Endothelial cell of coronary artery (primary cell): ENCODE measurements around the gene OR10W1. TPM values are rescaled to one million over a fixed set of nuclear protein-coding genes. Genes with fewer than 3 reads are reported as not detected.

Source experiments
- total RNA-seq: library from RNA; depleted of rRNA; stranded (reverse); fragments of >200 nt; gene quantifications from 2 replicates; pipeline ENCODE4 v1.2.3, GENCODE V29; 2014

OR10W1 gene, protein sequence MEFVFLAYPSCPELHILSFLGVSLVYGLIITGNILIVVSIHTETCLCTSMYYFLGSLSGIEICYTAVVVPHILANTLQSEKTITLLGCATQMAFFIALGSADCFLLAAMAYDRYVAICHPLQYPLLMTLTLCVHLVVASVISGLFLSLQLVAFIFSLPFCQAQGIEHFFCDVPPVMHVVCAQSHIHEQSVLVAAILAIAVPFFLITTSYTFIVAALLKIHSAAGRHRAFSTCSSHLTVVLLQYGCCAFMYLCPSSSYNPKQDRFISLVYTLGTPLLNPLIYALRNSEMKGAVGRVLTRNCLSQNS
- not detected in 2 replicates for total RNA-seq

DNA sequence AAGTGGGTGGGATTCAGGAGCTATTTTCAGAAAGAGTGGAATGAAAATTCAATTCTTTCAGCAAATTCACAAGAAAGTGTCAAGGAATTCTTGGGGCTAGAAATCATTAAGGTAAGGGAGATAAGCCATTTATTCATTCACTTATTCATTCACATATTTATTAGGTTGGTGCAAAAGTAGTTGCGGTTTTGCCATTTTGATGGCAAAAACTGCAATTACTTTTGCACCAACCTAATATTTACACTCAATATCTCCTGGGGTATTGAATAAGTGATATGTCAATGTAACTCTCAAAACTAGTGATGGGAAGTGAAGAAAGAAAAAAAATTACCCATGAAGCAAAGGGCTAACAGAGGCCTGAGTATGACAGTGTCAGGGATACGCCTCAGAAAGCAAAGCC lies at the start of gene OR10W1:
Gene OR10W1 (minus strand): TSS at position 119 of the 400 bp plus-strand sequence. CDS start 402 bp downstream, outside the sequence.

Other genes starting within 250 kb of the OR10W1 start
- gene OR9Q1, start 244.4 kb downstream of the OR10W1 start, total RNA-seq = not detected in 2 replicates
- not detected in 2 replicates for gene OR6Q1, start 237.3 kb downstream of the OR10W1 start, total RNA-seq
- gene OR9I1, start 142.7 kb downstream of the OR10W1 start, total RNA-seq = not detected in 2 replicates
- not detected in 2 replicates for gene OR9Q2, start 79.2 kb downstream of the OR10W1 start, total RNA-seq
- gene OR1S2, start 64.1 kb downstream of the OR10W1 start, total RNA-seq = not detected in 2 replicates
- gene OR1S1, start 55.5 kb downstream of the OR10W1 start, total RNA-seq = not detected in 2 replicates
- not detected in 2 replicates for gene OR10Q1, start 39.3 kb downstream of the OR10W1 start, total RNA-seq
- gene OR5B17, start 90.8 kb upstream of the OR10W1 start, total RNA-seq = not detected in 2 replicates
- gene OR5B3, start 138.6 kb upstream of the OR10W1 start, total RNA-seq = not detected in 2 replicates
- gene OR5B2, start 159.9 kb upstream of the OR10W1 start, total RNA-seq = not detected in 2 replicates
- not detected in 2 replicates for gene OR5B12, start 174.0 kb upstream of the OR10W1 start, total RNA-seq
- gene OR5B21, start 239.8 kb upstream of the OR10W1 start, total RNA-seq = not detected in 2 replicates